Lung (tissue), 16 donors: ENCODE measurements around the gene STARD6. TPM values are rescaled to one million over a fixed set of nuclear protein-coding genes. Genes with fewer than 3 reads are reported as not detected.
A peak's percentile ranks its signal among the peaks of the same experiment; 100 is the strongest.

ENCODE experiments used
- ATAC-seq: fragments of 200-7000 bp; cut with Tn5 transposase; one replicate; pipeline ENCODE4 v1.9.1; 2020; ENCODE audit warnings: moderate number of reproducible peaks; ENCODE audit not compliant: insufficient read depth, low FRiP score
- DNase-seq, 3 donors: peaks; one replicate each; pipeline ENCODE4 v3.0.0-alpha.2; 2013 to 2017
- H3K27ac ChIP-seq, 2 donors: one replicate each; pipeline ENCODE4 v1.5.1; 2013; ENCODE audit warnings: mild to moderate bottlenecking in 2 of 2, moderate library complexity in 2 of 2, control low read depth in 1 of 2, inconsistent platforms in 1 of 2, low read depth in 1 of 2, low read length in 1 of 2
- H3K27me3 ChIP-seq, 3 donors: one replicate each; pipeline ENCODE4 v1.5.1; 2013; ENCODE audit warnings: low read length in 2 of 3; ENCODE audit not compliant: control insufficient read depth in 3 of 3, insufficient read depth in 3 of 3
- H3K36me3 ChIP-seq, 4 donors: one replicate each; pipeline ENCODE4 v1.5.1; 2013; ENCODE audit warnings: low read length in 4 of 4, mild to moderate bottlenecking in 1 of 4, moderate library complexity in 1 of 4; ENCODE audit not compliant: control insufficient read depth in 4 of 4, insufficient read depth in 4 of 4
- H3K4me1 ChIP-seq, 5 donors: one replicate each; pipeline ENCODE4 v1.5.1; 2013; ENCODE audit warnings: low read length in 5 of 5, mild to moderate bottlenecking in 2 of 5, moderate library complexity in 1 of 5; ENCODE audit not compliant: control insufficient read depth in 5 of 5, insufficient read depth in 5 of 5
- H3K4me3 ChIP-seq: one replicate; pipeline ENCODE4 v1.5.1; 2013; ENCODE audit warnings: mild to moderate bottlenecking, control low read depth, moderate library complexity
- H3K9ac ChIP-seq, 2 donors: one replicate each; pipeline ENCODE4 v1.5.1; 2013; ENCODE audit warnings: low read length in 2 of 2, control low read depth in 1 of 2; ENCODE audit not compliant: insufficient read depth in 1 of 2
- H3K9me3 ChIP-seq, 4 donors: one replicate each; pipeline ENCODE4 v1.5.1; 2013; ENCODE audit warnings: low read length in 3 of 4, mild to moderate bottlenecking in 1 of 4, moderate library complexity in 1 of 4; ENCODE audit not compliant: control insufficient read depth in 4 of 4, insufficient read depth in 3 of 4
- CTCF ChIP-seq: IDR thresholded peaks from 2 replicates; pipeline ENCODE4 v1.5.1; 2012; ENCODE audit warnings: mild to moderate bottlenecking; ENCODE audit errors: control extremely low read depth, extremely low read depth
- WGBS, 2 donors: extraction: QIAGEN DNeasy Blood & Tissue Kit; methylation state at CpG; one replicate each; pipeline ENCODE4 v1.1.7; 2013; 5-methylcytosine and 5-hydroxymethylcytosine counted together
- long read RNA-seq, 5 donors: transcript quantifications; one replicate each; lab custom pipeline, GENCODE V29; 2026
- polyA plus RNA-seq, 2 donors: library from polyadenylated mRNA; stranded (reverse); fragments of 200-250 nt; gene quantifications; one replicate each; pipeline ENCODE4 v1.2.1, GENCODE V29; 2013
- total RNA-seq, 2 donors: library from RNA; depleted of rRNA in 1 of 2; stranded (reverse); fragments of >200 nt in 1 of 2; gene quantifications; one replicate each; pipeline ENCODE4 v1.2.1, GENCODE V29; 2014 to 2021
- donor health status: control.
- donor health status: control.
- donor health status: Bipolar disorder and iron deficiency.
- donor health status: healthy.
- donor health status: DM: yes; HTN: yes; CAD: no.

The STARD6 gene
- not detected for total RNA-seq
- under 1 TPM in 1 of 2 donors, not detected in 1; 0.07 TPM for polyA plus RNA-seq
- long read RNA-seq, donor 1: 0 reads
- long read RNA-seq, donor 2: 0 reads
- long read RNA-seq, donor 3: 0 reads
- long read RNA-seq, donor 4: 0 reads
- long read RNA-seq, donor 5: 0 reads

DNA sequence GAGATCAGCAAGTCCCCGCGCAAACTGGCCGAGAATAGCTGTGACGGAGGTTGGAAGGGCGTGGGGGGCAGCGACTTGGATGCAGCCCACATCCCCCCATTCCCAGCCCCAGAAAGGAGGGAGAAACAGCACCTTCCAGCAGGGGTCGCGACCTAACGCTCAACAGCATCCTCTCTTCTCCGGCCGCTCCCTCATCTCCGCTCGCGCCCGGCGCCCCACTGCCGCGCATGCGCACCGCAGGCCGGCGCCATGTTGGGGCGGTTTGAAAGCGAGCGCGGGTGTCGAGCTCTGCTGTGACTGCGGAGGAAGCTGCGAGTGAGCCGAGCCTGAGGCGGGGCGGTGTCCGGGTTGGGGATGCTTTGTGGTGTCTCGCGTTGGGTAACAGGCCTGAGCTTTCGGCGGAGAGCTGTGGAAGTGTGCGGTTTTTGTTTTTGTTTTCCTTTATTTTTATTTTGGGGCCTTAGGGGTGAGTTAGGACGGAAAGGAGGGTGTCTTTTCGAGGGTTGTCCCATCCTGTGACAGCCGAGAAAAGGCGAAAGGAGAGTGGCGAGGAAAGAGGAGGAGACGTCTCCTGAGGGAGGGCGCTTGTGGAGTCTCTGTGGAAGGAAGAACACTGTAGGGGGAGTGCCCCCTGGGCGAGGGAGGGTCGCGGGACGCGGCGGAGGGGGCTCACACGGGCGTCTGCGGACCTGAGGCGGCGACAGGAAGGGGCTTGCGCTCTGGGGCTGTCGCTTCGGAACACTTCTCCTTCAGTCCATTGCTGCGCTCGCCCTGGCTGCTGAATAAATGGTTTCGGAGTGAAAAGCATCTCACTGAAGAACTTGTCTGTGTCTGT lies at the start of gene STARD6, which contains the start of gene C18orf54:
STARD6 (minus strand) TSS at position 199 of the 835 bp plus-strand sequence. CDS start 3,285 bp downstream, outside the sequence.
C18orf54 (plus strand) TSS at position 247 of the 835 bp plus-strand sequence. CDS start 2,667 bp downstream, outside the sequence.
- H3K36me3 ChIP-seq: peaks cover 0 to 4% (median 0%) of the 10 kb centered on the region in 4 donors
- peak within 1 kb of the TSS; percentile 91 for H3K9ac ChIP-seq
- H3K27ac ChIP-seq: peak within 1 kb of the TSS in 1 of 2 donors; percentile 68
- H3K4me3 ChIP-seq: peak within 1 kb of the TSS; percentile 89
- H3K9me3 ChIP-seq: no peaks in the 10 kb centered on the region
- ATAC-seq: peak; percentile 95
- peak; percentile 15 for TF ChIP-seq CTCF
- peak; percentile 92 to 96 (median 95) for DNase-seq
- 0% methylated on average over 61 to 62 of the region's 62 CpGs for whole genome bisulfite sequencing, 2 donors
- no peaks in the 10 kb centered on the region for H3K27me3 ChIP-seq
- H3K4me1 ChIP-seq: peaks cover 0 to 12% (median 3%) of the 10 kb centered on the region in 5 donors

DNA sequence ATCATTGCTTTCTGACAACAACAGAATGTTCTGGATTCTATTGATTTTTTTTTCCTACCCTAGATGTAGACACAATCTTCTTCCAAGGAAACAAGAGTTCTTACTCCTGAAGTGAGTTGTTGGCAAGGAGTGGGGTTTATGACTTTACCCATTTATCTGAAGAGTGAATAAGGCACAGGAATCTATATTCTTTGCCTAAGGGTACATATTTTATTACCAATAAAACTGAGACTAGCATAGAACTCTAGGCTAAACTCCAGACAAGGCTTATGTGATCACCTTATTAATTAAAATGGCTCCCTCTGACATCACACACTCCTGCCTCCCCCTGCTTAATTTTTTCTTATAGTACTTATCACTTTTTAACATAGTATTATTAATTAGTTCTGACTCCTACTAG lies 47.6 kb upstream of the STARD6 start:
- Histone ChIP-seq H3K9ac (no peak overlapping the region), H3K4me1 (no peaks in the 10 kb centered on the region), H3K4me3 (no peak overlapping the region), H3K27me3 (no peaks in the 10 kb centered on the region), H3K36me3 (no peaks in the 10 kb centered on the region), H3K27ac (no peak overlapping the region), H3K9me3 (no peaks in the 10 kb centered on the region)
- no peak for TF ChIP-seq CTCF
- DNase-seq (no peak), ATAC-seq (no peak)

DNA sequence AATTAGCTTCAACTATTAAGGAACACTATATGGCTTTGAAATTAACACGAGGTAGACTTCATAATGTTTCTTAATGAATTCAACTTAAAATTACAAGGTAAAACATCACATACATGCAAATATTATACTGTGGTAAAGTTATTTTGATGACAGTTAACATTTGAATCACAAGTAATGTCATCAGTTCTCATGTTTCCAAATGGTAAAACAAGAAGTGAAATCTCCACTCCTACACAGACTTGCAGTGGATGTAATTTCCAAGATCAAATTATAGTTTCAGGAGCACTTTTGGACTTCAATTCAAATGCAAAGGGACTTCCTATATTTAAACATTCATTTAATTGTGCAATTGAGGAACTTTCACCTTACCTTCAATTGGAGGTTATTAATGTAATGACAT lies 39.1 kb upstream of the STARD6 start:
- ATAC-seq: no peak
- Histone ChIP-seq H3K4me1 (no peaks in the 10 kb centered on the region), H3K9me3 (no peaks in the 10 kb centered on the region), H3K36me3 (no peaks in the 10 kb centered on the region), H3K27ac (no peak overlapping the region), H3K27me3 (no peaks in the 10 kb centered on the region), H3K4me3 (no peak overlapping the region), H3K9ac (no peak overlapping the region)
- no peak for DNase-seq
- WGBS, 2 donors: 82% methylated on average over 1 of the region's 1 CpG
- TF ChIP-seq CTCF: no peak
